GM12878 (cell line): ENCODE results near the gene PXDC1. TPM values are rescaled to one million over a fixed set of nuclear protein-coding genes. Genes with fewer than 3 reads are reported as not detected.

Source experiments
- ATAC-seq: fragments of 200-7000 bp; cut with Tn5 transposase; 3 replicates; pipeline ENCODE4 v1.9.1; 2020; ENCODE audit warnings: mild to moderate bottlenecking, moderate library complexity
- BruUV-seq: library from RNA; stranded (reverse); fragments of 400-500 nt; replicated peaks from 2 replicates; lab custom pipeline; 2021; lab: Mats Ljungman, UMichigan
- CTCF ChIA-PET: fragments of 300-600 bp; sonication (Branson Sonifier 250); formaldehyde crosslinking; extraction: SDS; loops from one replicate; lab custom pipeline; 2021; ENCODE audit warnings: inconsistent platforms; lab: Yijun Ruan, JAX
- POLR2A ChIA-PET: fragments of 350-600 bp; formaldehyde crosslinking; extraction: SDS; loops from one replicate; lab custom pipeline; 2021; ENCODE audit warnings: inconsistent platforms; lab: Charles Lee
- RAD21 ChIA-PET: fragments of 300-600 bp; sonication (Branson Sonifier 250); formaldehyde crosslinking; loops from one replicate; lab custom pipeline; 2023; ENCODE audit warnings: antibody characterized with exemption; ENCODE audit not compliant: unreplicated experiment; lab: Charles Lee
- SMC1A ChIA-PET: fragments of 300-600 bp; sonication (Branson Sonifier 250); formaldehyde crosslinking; loops from one replicate; lab custom pipeline; 2023; ENCODE audit not compliant: unreplicated experiment, uncharacterized antibody; lab: Charles Lee
- DNase-seq: peaks from one replicate; pipeline ENCODE4 v3.0.0-alpha.2; 2011; ENCODE audit warnings: low read depth, low spot score
- FAIRE-seq: peaks from 3 replicates; lab custom pipeline; 2011; peaks lifted over from hg19 to GRCh38; lab: Jason Lieb, UNC
- H2AFZ ChIP-seq: 2 replicates; pipeline ENCODE4 v1.6.0; 2011; ENCODE audit warnings: low read depth, low read length, control low read depth; ENCODE audit not compliant: control insufficient read depth
- H3K27ac ChIP-seq: 2 replicates; pipeline ENCODE4 v1.5.1; 2011; ENCODE audit warnings: control low read depth; ENCODE audit not compliant: control insufficient read depth, insufficient read depth
- H3K27me3 ChIP-seq, 2 experiments: replicated peaks in 1 of 2; 2 replicates each; pipeline versions ENCODE4 v1.6.0 to v1.6.1; 2011; ENCODE audit warnings: low read length in 1 of 2; ENCODE audit not compliant: control insufficient read depth in 2 of 2, insufficient read depth in 2 of 2
- H3K36me3 ChIP-seq, 2 experiments: 2 replicates each; pipeline ENCODE4 v1.5.1; 2011; ENCODE audit warnings: low read length in 1 of 2; ENCODE audit not compliant: control insufficient read depth in 2 of 2, insufficient read depth in 2 of 2
- H3K4me1 ChIP-seq: 2 replicates; pipeline ENCODE4 v1.6.1; 2011; ENCODE audit warnings: mild to moderate bottlenecking, low read length, moderate library complexity, mixed read lengths; ENCODE audit not compliant: control insufficient read depth, insufficient read depth
- H3K4me2 ChIP-seq: 2 replicates; pipeline ENCODE4 v1.6.0; 2011; ENCODE audit warnings: control low read depth; ENCODE audit not compliant: control insufficient read depth, insufficient read depth
- H3K4me3 ChIP-seq: fragments of 200-600 bp; sonication (generic); 2 replicates; pipeline ENCODE4 v1.5.1; 2016
- H3K79me2 ChIP-seq: 2 replicates; pipeline ENCODE4 v1.6.0; 2011; ENCODE audit warnings: low read length; ENCODE audit not compliant: control insufficient read depth, insufficient read depth
- H3K9ac ChIP-seq: 2 replicates; pipeline ENCODE4 v1.8.0; 2011; ENCODE audit warnings: low read length, control low read depth, mixed read lengths; ENCODE audit not compliant: control insufficient read depth, insufficient read depth
- H3K9me3 ChIP-seq: replicated peaks from 3 replicates; pipeline ENCODE4 v1.5.1; 2011; ENCODE audit warnings: mild to moderate bottlenecking, low read length; ENCODE audit not compliant: control insufficient read depth, insufficient read depth
- H4K20me1 ChIP-seq: 2 replicates; pipeline ENCODE4 v1.6.0; 2011; ENCODE audit not compliant: control insufficient read depth, insufficient read depth
- CBX5 ChIP-seq: sonication (generic); IDR thresholded peaks from 2 replicates; pipeline ENCODE4 v1.6.1; 2016; ENCODE audit warnings: low read depth, moderate library complexity, mild to moderate bottlenecking, inconsistent platforms
- EED ChIP-seq: sonication (generic); IDR thresholded peaks from 2 replicates; pipeline ENCODE4 v1.6.1; 2016; ENCODE audit warnings: antibody characterized with exemption, low read depth
- FOS ChIP-seq: IDR thresholded peaks from 3 replicates; pipeline ENCODE4 v1.6.1; 2011; ENCODE audit warnings: borderline replicate concordance; ENCODE audit not compliant: insufficient read length; ENCODE audit errors: extremely low read depth
- JUND ChIP-seq: IDR thresholded peaks from 2 replicates; pipeline ENCODE4 v1.6.1; 2012; ENCODE audit warnings: low read depth, mild to moderate bottlenecking, low read length, improper control_type of control experiment, moderate library complexity
- MYB ChIP-seq: fragments of 150-350 bp; IDR thresholded peaks from 2 replicates; pipeline ENCODE4 v1.6.1; 2014; ENCODE audit warnings: mild to moderate bottlenecking, low read depth, low read length, borderline replicate concordance
- POLR2AphosphoS2 ChIP-seq: IDR thresholded peaks from 2 replicates; pipeline ENCODE4 v1.6.1; 2011; ENCODE audit warnings: low read depth, mild to moderate bottlenecking, low read length, improper control_type of control experiment, moderate library complexity
- SRF ChIP-seq, 2 experiments: IDR thresholded peaks; 2 replicates each; pipeline ENCODE4 v1.6.1; 2011; ENCODE audit warnings: low read depth in 2 of 2, low read length in 2 of 2, mild to moderate bottlenecking in 1 of 2, moderate library complexity in 1 of 2
- ZNF207 ChIP-seq: fragments of 450-650 bp; IDR thresholded peaks from 2 replicates; pipeline ENCODE4 v1.6.1; 2014; ENCODE audit warnings: antibody characterized with exemption, mild to moderate bottlenecking, borderline replicate concordance
- WGBS: methylation state at CpG from one replicate; pipeline ENCODE4 v1.1.6; 2016; ENCODE audit warnings: low lambda C conversion rate; ENCODE audit not compliant: insufficient replicate concordance, insufficient coverage; ENCODE audit errors: missing lambda C conversion rate; 5-methylcytosine and 5-hydroxymethylcytosine counted together
- in situ Hi-C: fragments of 300-500 bp; cut with MboI; formaldehyde crosslinking; loops from 9 replicates; pipeline ENCODE4 v1.14.3; 2018; ENCODE audit warnings: mixed read lengths
- intact Hi-C: fragments of 100-400 bp; cut with micrococcal nuclease; formaldehyde crosslinking; loops from one replicate; pipeline ENCODE4 v1.14.2; 2022; ENCODE audit not compliant: unreplicated experiment
- polyA plus RNA-seq, 11 experiments: library from polyadenylated mRNA; depleted of rRNA in 4 of 11; unstranded in 6 of 11; stranded (reverse) in 5 of 11; fragments of >200 nt; fragmentation: Nextera tagmentation in 4 of 11; fragmentation: Illumina TruSeq in 1 of 11; extraction: Ambion mirVana in 4 of 11; extraction: Trizol in 1 of 11; gene quantifications; 1 replicate in 1 of 11; 2 replicates in 10 of 11; pipeline versions ENCODE4 v1.2.1 to v1.2.3, GENCODE V29; 2011 to 2016; ENCODE audit warnings: inconsistent platforms in 2 of 11, missing spikeins in 2 of 11, low read depth in 1 of 11
- total RNA-seq, 4 experiments: library from RNA; depleted of rRNA in 3 of 4; stranded (reverse); fragments of >200 nt in 3 of 4; fragmentation: Illumina TruSeq in 1 of 4; extraction: Trizol in 1 of 4; gene quantifications; 2 replicates each; pipeline versions ENCODE4 v1.2.1 to v1.2.3, GENCODE V29; 2013 to 2021
- TF ChIP-seq, protein P1 (sequence below): fragments of 450-650 bp; IDR thresholded peaks from 2 replicates; pipeline ENCODE4 v1.6.1; 2017; ENCODE audit warnings: borderline replicate concordance
- TF ChIP-seq, protein P2 (sequence below): fragments of 450-650 bp; IDR thresholded peaks from 2 replicates; pipeline ENCODE4 v1.6.1; 2018; ENCODE audit warnings: borderline replicate concordance, mild to moderate bottlenecking; ENCODE audit not compliant: partially characterized antibody
- TF ChIP-seq, protein P3 (sequence below): fragments of 450-650 bp; IDR thresholded peaks from 2 replicates; pipeline ENCODE4 v1.6.1; 2016; ENCODE audit warnings: mild to moderate bottlenecking
- TF ChIP-seq, protein P4 (sequence below): fragments of 450-650 bp; IDR thresholded peaks from 2 replicates; pipeline ENCODE4 v1.6.1; 2017; ENCODE audit warnings: mild to moderate bottlenecking, low read depth, inconsistent platforms; ENCODE audit not compliant: poor library complexity, severe bottlenecking
- TF ChIP-seq, protein P5 (sequence below): IDR thresholded peaks from 2 replicates; pipeline ENCODE4 v1.6.1; 2012; ENCODE audit warnings: low read depth, low read length, improper control_type of control experiment
- TF ChIP-seq, protein P6 (sequence below): fragments of 450-650 bp; IDR thresholded peaks from 2 replicates; pipeline ENCODE4 v1.6.1; 2017; ENCODE audit warnings: low read depth, mild to moderate bottlenecking, moderate library complexity

The PXDC1 gene
- total and polyA plus RNA-seq, 10 of the 15 experiments (the other 5 are each of a cell fraction or from before 2014, with no cell fraction given) = 0.03 to 0.72 (median 0.32) TPM; not detected in 2

DNA sequence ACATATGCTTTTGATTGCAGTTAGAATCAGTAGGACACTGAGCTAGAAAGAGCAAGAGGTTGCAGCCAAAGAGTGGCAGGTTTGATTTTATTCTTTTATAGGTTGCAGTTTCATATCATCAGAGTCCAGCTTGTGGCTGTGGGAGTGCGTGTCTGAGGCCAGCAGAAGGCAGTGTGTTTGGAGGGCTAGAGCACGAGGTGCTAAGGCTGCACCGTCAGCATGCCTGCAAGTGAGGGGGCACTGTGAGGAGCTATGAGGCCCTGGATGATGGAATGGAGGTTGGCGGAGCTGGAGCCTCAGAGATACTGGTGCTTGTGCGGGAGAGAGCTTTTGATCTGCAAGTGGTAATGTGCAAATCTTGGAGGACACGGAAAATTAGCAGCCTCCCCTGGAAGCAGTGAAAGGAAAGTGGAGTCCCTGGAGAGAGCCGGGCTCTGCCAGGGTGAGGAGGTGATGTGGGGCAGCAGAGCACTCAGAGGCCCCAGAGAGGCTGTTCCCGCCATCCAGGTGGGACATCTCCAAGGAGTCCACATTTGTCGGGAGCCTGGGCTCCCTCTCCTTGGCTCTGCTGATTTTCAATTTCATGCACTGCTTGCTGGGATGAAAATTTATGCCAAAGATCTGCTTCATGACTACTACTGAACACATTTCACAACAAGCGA lies 43.6 kb downstream of the PXDC1 start:
- ATAC-seq = no peak
- Histone ChIP-seq H3K4me2 (no peak overlapping the region), H3K4me1 (no peaks in the 10 kb centered on the region), H3K27me3 (no peaks in the 10 kb centered on the region), H2AFZ (no peak overlapping the region), H3K79me2 (no peaks in the 10 kb centered on the region), H3K36me3 (no peaks in the 10 kb centered on the region), H3K9ac (no peak overlapping the region), H3K27ac (no peak overlapping the region), H3K4me3 (no peak overlapping the region), H4K20me1 (no peaks in the 10 kb centered on the region), H3K9me3 (no peaks in the 10 kb centered on the region)
- BruUV-seq = no TSS peak
- ChIA-PET RAD21 (no interaction called here), SMC1A (no interaction called here), CTCF (no interaction called here), POLR2A (no interaction called here)
- intact Hi-C loops = no loop called here
- FAIRE-seq = no peak
- DNase-seq = no peak
- WGBS = 44% methylated on average over 10 of the region's 10 CpGs
- in situ Hi-C loops = no loop called here
- TF ChIP-seq, protein P1, sequence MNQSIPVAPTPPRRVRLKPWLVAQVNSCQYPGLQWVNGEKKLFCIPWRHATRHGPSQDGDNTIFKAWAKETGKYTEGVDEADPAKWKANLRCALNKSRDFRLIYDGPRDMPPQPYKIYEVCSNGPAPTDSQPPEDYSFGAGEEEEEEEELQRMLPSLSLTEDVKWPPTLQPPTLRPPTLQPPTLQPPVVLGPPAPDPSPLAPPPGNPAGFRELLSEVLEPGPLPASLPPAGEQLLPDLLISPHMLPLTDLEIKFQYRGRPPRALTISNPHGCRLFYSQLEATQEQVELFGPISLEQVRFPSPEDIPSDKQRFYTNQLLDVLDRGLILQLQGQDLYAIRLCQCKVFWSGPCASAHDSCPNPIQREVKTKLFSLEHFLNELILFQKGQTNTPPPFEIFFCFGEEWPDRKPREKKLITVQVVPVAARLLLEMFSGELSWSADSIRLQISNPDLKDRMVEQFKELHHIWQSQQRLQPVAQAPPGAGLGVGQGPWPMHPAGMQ = no peak
- TF ChIP-seq, protein P2, sequence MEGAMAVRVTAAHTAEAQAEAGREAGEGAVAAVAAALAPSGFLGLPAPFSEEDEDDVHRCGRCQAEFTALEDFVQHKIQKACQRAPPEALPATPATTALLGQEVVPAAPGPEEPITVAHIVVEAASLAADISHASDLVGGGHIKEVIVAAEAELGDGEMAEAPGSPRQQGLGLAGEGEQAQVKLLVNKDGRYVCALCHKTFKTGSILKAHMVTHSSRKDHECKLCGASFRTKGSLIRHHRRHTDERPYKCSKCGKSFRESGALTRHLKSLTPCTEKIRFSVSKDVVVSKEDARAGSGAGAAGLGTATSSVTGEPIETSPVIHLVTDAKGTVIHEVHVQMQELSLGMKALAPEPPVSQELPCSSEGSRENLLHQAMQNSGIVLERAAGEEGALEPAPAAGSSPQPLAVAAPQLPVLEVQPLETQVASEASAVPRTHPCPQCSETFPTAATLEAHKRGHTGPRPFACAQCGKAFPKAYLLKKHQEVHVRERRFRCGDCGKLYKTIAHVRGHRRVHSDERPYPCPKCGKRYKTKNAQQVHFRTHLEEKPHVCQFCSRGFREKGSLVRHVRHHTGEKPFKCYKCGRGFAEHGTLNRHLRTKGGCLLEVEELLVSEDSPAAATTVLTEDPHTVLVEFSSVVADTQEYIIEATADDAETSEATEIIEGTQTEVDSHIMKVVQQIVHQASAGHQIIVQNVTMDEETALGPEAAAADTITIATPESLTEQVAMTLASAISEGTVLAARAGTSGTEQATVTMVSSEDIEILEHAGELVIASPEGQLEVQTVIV = no peak
- TF ChIP-seq FOS = no peak
- TF ChIP-seq, protein P3, sequence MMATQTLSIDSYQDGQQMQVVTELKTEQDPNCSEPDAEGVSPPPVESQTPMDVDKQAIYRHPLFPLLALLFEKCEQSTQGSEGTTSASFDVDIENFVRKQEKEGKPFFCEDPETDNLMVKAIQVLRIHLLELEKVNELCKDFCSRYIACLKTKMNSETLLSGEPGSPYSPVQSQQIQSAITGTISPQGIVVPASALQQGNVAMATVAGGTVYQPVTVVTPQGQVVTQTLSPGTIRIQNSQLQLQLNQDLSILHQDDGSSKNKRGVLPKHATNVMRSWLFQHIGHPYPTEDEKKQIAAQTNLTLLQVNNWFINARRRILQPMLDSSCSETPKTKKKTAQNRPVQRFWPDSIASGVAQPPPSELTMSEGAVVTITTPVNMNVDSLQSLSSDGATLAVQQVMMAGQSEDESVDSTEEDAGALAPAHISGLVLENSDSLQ = no peak
- no peak for TF ChIP-seq EED
- TF ChIP-seq MYB = no peak
- TF ChIP-seq CBX5 = no peak
- TF ChIP-seq, protein P4, sequence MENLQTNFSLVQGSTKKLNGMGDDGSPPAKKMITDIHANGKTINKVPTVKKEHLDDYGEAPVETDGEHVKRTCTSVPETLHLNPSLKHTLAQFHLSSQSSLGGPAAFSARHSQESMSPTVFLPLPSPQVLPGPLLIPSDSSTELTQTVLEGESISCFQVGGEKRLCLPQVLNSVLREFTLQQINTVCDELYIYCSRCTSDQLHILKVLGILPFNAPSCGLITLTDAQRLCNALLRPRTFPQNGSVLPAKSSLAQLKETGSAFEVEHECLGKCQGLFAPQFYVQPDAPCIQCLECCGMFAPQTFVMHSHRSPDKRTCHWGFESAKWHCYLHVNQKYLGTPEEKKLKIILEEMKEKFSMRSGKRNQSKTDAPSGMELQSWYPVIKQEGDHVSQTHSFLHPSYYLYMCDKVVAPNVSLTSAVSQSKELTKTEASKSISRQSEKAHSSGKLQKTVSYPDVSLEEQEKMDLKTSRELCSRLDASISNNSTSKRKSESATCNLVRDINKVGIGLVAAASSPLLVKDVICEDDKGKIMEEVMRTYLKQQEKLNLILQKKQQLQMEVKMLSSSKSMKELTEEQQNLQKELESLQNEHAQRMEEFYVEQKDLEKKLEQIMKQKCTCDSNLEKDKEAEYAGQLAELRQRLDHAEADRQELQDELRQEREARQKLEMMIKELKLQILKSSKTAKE = no peak
- no peak for TF ChIP-seq JUND
- TF ChIP-seq, protein P5, sequence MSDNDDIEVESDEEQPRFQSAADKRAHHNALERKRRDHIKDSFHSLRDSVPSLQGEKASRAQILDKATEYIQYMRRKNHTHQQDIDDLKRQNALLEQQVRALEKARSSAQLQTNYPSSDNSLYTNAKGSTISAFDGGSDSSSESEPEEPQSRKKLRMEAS = no peak
- TF ChIP-seq, protein P6, sequence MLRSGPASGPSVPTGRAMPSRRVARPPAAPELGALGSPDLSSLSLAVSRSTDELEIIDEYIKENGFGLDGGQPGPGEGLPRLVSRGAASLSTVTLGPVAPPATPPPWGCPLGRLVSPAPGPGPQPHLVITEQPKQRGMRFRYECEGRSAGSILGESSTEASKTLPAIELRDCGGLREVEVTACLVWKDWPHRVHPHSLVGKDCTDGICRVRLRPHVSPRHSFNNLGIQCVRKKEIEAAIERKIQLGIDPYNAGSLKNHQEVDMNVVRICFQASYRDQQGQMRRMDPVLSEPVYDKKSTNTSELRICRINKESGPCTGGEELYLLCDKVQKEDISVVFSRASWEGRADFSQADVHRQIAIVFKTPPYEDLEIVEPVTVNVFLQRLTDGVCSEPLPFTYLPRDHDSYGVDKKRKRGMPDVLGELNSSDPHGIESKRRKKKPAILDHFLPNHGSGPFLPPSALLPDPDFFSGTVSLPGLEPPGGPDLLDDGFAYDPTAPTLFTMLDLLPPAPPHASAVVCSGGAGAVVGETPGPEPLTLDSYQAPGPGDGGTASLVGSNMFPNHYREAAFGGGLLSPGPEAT = no peak
- TF ChIP-seq POLR2AphosphoS2 = no peak
- TF ChIP-seq SRF (IDR thresholded peaks at IDR 0.05; ENCODE audit: low read depth in 2 of 2, low read length in 2 of 2) = no peak
- TF ChIP-seq ZNF207 = no peak
